Right hindlimb (tissue), 1 donor: ENCODE measurements around the gene GHITM.
"Not testable (repeated sequence)": the region's sequence is repeated elsewhere in the genome, so short reads cannot be mapped to it uniquely, and the experiment has no call there.

Experiments used
- DNase-seq: peaks from one replicate; pipeline ENCODE4 v3.0.0-alpha.2; 2018

The GHITM gene

GRCh38 chr10:84148006-84148597 is 8.8 kb downstream of the GHITM start:
- not testable (repeated sequence) for DNase-seq

GRCh38 chr10:84149854-84150253 is 10.5 kb downstream of the GHITM start:
- DNase-seq, result no peak

GRCh38 chr10:84152769-84153168 is 13.5 kb downstream of the GHITM start:
- no peak for DNase-seq

GRCh38 chr10:84155521-84155920 is 16.2 kb downstream of the GHITM start:
- DNase-seq, result no peak

- DNase-seq, result no peak
Measured at GRCh38 chr10:84156009-84156408, 16.7 kb downstream of the GHITM start.

- DNase-seq, result no peak
Measured at GRCh38 chr10:84156768-84157167, 17.5 kb downstream of the GHITM start.

GRCh38 chr10:84158061-84158460 is 18.8 kb downstream of the GHITM start:
- DNase-seq, result no peak

GRCh38 chr10:84158550-84158949 is 19.2 kb downstream of the GHITM start:
- no peak for DNase-seq

GRCh38 chr10:84159076-84159685 is 19.9 kb downstream of the GHITM start:
- DNase-seq, result no peak

- no peak for DNase-seq
Measured at GRCh38 chr10:84160663-84161362, 21.5 kb downstream of the GHITM start.

GRCh38 chr10:84163996-84164395 is 24.7 kb downstream of the GHITM start:
- no peak for DNase-seq

- DNase-seq, result no peak
Measured at GRCh38 chr10:84164442-84164841, 25.1 kb downstream of the GHITM start.

- DNase-seq, result no peak
Measured at GRCh38 chr10:84166620-84167288, 27.4 kb downstream of the GHITM start.

- not testable (repeated sequence) for DNase-seq
Measured at GRCh38 chr10:84167289-84167653, 28.0 kb downstream of the GHITM start.

- not testable (repeated sequence) for DNase-seq
Measured at GRCh38 chr10:84168382-84168781, 29.1 kb downstream of the GHITM start.

- not testable (repeated sequence) for DNase-seq
Measured at GRCh38 chr10:84171237-84171636, 31.9 kb downstream of the GHITM start.

- DNase-seq, result not testable (repeated sequence)
Measured at GRCh38 chr10:84171700-84172466, 32.6 kb downstream of the GHITM start.

GRCh38 chr10:84172467-84173356 is 33.4 kb downstream of the GHITM start:
- DNase-seq, result no peak

GRCh38 chr10:84173501-84173929 is 34.2 kb downstream of the GHITM start, which contains the start of gene GPR15LG:
Gene GPR15LG (plus strand): TSS chr10:84173801. CDS start chr10:84173852, 51 bp downstream.
- DNase-seq, result no peak

- DNase-seq, result no peak
Measured at GRCh38 chr10:84175436-84175835, 36.1 kb downstream of the GHITM start.

- no peak for DNase-seq
Measured at GRCh38 chr10:84176351-84176750, 37.0 kb downstream of the GHITM start.
